HG03175 (cell line): ENCODE measurements around the gene SLC7A5.

Source experiments
- ATAC-seq: cut with Tn5 transposase; IDR thresholded peaks from one replicate; pipeline ENCODE4 v1.9.1; 2021; ENCODE audit warnings: mild to moderate bottlenecking, moderate library complexity; ENCODE audit not compliant: unreplicated experiment

The SLC7A5 gene

GRCh38 chr16:87847785-87848675 lies 21.3 kb downstream of the SLC7A5 start:
- no peak for ATAC-seq

GRCh38 chr16:87847467-87847784 lies 21.9 kb downstream of the SLC7A5 start:
- ATAC-seq: no peak

DNA sequence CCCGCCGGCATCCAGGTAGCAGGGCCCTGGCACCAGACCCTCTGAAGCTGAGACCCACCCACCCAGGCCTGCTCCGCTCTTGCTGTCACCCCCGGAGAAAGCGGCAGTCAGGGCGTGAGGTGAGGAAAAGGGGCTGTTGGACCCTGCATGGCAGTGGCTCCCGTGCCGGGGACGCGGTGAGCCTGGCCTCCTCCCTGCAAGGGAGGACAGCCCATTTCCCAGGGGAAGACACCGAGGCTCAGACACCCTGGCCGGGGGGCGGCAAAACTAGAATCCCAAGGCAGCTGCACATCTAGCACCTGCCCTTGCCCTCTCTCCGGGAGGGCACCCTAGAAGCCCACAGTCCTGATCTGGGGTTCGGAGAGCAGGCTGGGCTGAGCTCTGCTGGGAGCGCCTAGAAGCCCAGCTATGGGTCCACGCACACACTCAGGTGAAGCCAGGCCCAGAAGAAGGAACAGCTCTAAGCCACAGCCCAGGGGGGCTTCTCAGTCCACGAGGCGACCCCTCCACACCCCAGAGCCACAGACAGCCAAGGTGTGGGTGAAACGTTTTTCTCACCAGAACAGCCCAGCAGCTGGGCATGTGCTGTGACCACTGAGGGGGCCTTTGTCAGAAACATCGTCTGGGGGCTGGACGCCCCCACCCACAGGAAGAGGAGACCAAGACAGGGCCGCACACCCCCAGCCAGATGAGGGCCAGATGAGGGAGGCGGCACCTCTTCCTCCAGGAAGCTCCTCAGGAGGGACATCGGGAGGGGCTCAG lies 22.4 kb downstream of the SLC7A5 start:
- no peak for ATAC-seq

- no peak for ATAC-seq
Measured at GRCh38 chr16:87845807-87846619, 23.3 kb downstream of the SLC7A5 start.

DNA sequence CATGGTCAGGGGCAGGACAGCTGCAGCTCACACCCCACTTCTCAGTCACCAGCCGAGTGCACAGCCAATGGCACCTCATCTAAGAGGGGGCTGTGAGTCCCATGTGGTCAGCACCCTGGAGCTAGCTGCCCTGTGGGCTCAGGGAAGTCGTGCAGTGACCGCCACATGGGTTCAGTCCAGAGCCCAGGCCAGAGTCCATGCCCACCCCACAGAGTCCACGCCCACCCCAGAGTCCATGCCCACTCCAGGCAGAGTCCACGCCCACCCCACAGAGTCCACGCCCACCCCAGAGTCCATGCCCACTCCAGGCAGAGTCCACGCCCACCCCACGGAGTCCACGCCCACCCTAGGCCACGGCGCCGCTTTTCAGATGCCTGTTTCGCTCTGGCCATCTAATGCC lies 24.1 kb downstream of the SLC7A5 start:
- no peak for ATAC-seq

DNA sequence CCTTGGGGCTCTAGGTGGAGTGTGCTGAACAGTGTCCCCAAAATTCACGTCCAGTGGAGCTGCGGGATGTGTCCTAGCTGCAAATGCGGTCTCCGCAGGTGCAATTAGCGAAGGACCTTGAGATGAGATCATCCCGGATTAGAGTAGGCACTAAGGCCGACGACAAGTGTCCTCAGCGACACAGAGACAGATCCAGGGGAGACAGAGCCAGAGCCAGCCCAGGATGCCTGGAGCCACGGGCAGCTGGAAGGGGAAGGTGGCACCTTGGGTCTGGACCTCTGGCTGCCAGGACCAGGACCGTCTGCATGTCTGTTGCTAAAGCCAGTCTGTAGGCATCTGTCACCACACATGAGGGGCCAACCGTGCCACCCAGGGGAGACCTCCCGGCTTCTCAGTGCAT lies 24.5 kb downstream of the SLC7A5 start:
- ATAC-seq: no peak

- no peak for ATAC-seq
Measured at GRCh38 chr16:87844120-87844733, 25.1 kb downstream of the SLC7A5 start.

DNA sequence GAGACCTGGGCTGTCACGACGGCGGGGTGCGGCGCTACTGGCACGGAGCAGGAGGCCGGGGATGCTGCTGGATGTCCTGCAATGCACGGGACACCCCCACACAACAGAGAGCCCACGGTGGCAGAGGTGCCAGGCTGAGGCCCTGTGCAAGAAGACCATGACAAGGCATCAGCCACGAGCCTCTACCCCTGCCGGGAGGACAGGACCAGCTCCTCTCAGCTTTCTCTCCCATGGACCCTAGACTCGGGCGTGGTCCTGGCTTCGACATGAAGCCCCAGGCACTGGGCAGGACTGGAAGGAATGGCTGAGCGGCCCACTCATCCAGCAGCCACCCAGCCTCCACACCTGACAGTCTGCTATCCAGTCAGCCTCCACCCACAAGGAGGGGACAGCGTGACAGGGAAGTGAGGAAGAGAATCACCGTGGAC lies 25.6 kb downstream of the SLC7A5 start:
- no peak for ATAC-seq

GRCh38 chr16:87842209-87842869 lies 27.0 kb downstream of the SLC7A5 start:
- no peak for ATAC-seq

DNA sequence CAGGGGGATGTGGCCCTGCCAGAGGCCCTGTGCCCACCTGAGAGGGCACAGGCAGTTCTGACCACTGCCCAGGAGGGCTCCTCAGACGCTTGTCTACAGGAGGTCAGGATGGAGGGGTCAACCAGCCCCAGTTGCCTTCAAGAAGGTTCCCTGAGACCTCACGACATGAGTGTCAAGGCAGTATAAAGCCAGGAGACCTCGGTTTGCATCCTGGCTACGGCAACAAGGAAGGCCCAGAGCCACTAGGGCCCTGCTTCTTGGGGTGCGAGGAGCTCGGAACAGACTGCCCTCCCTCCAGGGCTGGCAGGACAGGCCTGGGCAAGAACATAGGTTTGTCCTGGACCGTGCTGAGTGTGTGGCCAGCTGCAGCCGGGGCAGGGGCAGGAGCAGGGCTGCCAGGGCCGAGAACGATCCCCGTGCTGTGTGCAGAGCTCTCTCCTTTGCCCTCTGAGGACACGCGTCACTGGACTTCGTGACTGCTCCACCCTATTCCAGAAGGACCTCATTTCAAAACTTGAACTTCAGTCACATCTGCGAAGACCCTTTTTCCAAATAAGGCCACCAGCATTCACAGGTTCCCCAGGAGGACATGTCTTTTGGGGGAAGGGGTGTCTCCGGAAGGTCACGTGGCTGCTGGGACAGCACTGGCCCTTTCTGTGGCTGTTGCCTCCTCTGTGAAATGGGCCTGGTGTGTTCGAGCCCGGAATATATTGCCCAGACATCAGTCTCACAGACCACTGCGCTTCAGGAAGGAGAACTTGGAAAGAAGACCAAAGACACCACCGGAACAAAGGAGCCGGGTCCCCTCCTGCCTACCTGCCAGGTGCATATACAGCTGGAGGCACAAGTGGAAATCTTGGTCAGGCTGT lies 27.7 kb downstream of the SLC7A5 start:
- ATAC-seq: no peak

DNA sequence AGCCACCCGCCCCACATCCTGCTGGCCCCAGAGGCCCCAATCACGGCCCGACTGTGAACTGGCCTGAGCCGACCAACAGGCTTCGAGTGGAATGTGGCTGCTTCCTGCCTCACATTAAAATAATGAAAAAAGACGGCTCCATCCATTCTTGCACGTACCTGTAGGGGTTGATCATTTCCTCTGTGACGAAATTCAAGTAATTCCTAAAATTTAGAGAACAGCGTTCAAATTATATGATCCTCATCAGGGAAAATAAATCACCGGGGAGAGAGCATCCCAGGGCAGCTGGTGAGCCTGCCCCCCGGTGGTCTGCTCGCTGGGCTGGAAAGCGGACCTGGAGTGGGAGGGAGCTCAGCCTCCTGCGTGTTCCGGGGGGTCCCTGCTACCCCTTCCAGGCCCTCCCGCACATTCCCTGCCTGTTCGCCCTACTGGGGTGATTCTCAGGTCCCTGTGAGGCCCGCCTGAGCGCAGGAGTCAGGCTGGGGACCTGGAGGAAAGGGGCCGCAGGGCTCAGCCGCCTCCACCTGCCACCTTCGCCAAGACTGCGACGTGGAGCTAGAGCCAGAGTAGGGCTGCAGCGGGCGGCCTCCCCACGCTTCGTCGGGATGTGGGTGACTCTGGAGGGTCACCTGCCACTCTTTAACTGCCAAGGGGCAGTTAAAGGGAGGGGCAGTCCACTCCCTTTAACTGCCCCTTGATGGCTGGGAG lies 28.9 kb downstream of the SLC7A5 start:
- ATAC-seq: no peak

DNA sequence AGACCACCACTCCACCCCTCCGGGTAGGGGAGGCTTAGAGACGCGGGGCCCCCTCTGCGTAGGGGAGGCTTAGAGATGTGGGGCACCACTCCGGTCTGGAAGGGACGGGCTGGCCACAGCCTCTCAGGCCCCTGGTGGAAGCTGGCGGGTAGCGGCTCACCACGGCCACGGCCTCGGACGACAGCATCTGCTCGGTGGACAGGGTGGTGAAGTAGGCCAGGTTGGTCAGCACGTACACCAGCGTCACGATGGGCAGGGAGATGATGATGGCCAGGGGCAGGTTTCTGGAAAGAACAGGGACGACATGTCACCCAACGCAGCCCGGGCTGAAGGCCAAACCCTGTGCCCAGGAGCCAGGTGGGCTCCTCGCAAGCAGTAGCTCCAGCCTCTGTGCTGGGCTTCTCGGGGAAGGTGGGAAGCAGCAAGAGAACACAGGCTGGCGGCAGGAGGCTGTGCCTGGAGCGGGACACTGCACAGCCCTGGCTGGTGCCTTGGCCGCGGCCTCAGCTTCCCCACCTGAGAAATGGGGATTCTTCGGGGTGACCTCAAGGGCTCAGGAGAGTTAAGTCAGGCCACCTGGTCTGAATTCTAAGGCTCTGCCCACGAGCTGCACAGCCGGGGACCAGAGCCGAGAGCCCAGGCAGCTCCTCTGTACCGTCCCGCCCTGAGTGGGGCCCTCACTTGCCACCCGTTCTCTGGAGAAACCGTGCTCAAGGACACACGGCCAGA lies 29.6 kb downstream of the SLC7A5 start:
- ATAC-seq: no peak

DNA sequence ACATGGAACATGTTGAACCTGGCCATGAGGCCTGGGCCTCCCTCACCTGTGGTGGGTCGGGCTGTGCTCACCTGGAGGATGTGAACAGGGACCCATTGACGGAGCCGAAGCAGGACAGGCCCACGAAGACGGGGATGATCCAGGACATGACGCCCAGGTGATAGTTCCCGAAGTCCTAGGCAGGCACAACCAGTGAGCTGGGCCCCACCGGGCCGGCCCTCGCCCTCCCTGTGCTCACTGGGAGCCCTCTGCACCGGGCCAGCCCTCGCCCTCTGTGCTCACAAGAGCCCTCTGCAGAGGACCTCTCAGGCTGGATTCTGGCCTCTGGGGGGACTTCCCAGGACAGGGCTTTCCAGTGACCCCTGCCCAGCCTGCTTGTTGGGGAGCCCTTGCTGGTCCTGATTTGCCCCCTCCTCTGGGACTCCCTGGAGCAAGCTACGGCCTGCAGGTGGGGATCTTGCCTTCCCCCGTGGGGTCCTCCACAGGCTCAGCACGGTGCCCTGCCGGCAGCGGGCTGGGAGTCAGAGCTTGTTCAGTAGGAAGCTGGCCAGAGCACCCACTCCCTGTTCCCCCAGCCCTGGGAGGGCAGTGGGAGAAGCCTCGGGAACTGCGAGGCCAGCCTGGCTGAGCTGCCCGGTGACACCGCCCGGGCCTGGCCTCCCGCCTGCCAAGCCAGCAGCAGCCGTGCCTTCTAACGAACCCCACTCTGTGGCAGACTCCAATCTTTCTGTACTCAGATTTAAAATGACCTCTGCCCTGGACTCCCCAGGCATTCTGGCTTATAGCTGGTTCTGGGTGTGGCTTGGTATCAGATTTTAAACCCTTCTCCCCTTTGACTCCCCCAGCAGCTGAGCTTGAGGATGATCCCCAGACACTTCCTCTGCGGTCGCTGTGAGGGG lies 30.4 kb downstream of the SLC7A5 start:
- ATAC-seq: no peak

DNA sequence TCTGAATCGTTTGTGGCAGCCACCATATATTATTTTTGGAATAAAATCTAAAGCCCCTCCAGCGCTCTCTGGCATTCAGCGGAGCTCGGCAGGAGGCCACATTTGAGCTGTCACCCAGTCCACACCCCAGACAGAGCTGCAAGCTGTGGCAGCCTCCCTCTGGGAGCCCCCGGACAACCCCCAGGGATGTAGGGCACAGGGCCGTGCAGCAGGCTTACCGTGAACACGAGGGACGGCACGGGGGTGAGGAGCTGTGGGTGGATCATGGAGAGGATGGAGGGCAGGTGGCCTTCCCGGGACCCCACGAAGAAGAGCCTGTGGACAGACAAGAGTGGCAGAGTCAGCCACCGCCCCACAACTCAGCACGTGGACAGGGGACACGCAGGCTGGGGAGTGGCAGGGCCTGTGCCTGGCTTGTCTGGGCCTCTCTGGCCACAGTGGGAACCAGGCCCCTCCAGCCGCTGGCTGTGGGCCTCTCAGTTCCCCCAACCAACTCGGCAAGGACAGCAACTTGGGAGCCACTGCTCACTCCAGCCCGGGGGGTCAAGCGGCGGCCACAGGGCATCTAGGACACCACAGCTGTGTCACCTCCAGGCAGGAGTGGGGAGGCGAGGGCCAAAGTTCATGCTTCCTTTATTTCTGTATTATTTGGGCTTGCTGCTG lies 31.5 kb downstream of the SLC7A5 start:
- ATAC-seq: no peak

- ATAC-seq: no peak
Measured at GRCh38 chr16:87836844-87837581, 32.3 kb downstream of the SLC7A5 start.

- no peak for ATAC-seq
Measured at GRCh38 chr16:87836346-87836843, 32.9 kb downstream of the SLC7A5 start.
